Measurements from ENCODE around the gene GNL3.

- TF ChIP-seq POLR2A (IDR thresholded peaks at IDR 0.05) (no peak), EP300 (IDR thresholded peaks at IDR 0.05; ENCODE audit: low read depth) (no peak)
These were observed 7.3 kb upstream of the GNL3 start for GRCh38 chr3:52678265-52679198.
